NCI-H2196 (cell line): ENCODE results near the gene C3orf22.

Experiments
- DNase-seq: peaks from one replicate; lab custom pipeline; 2025; ENCODE audit not compliant: unreplicated experiment; lab: John Stamatoyannopoulos, UW

The C3orf22 gene

GRCh38 chr3:126528800-126529541 is 29.8 kb downstream of the C3orf22 start:
- DNase-seq = no peak

DNA sequence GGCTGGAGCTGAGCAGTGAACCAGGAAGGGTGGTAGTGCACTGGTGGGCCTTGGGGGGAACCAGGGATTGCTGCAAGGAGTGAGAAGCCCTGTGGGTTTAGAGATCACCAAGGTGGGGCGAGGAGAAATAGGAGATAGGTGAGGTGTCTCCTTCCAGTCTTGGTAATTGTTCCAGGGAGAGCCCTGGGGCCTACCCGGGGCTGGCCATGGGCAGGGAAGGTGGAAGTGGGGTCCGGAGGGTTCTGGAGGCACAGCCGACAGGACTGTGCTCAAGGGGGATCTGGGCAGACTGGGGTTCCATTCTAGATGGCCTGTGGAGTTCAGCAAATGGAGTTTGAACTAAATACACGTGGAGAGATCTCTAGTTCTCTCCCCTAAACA is 30.3 kb downstream of the C3orf22 start:
- DNase-seq = no peak

DNA sequence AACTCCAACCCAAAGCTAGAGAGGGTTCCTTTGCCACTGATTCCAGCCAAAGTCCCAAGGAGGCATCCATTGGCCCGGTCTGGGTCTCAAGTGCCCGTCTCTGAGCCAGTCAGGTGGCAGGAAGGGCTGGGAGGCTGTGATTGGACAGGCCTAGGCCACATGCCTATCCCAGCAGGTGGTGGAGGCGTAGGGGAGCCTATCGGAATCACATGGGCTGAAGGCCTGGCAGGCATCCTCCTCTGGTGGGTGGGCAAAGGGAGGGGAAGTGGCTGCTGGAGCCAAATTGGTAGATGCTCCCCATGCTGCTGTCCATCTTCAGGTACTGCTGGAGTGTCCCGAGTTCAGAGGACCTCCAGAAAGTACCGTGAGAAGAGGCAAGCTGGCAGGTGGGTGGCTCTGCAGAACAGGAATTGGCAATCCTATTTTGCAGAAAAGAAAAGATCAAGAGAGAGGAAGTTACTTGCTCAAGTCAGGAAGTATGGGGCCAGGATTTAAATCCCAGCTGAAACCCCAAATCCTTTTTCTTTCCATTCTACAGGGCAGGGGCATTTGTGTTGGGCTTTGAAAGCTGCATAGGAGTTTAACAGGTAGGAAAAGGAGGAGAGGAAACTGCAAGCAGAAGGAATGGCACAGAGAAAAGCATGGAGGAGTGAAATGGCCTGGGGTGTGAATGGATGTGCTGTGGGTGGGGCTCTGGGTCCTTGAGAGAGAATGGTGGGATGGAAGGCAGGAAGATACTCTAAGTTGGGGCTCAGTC is 31.1 kb downstream of the C3orf22 start:
- DNase-seq = no peak

DNA sequence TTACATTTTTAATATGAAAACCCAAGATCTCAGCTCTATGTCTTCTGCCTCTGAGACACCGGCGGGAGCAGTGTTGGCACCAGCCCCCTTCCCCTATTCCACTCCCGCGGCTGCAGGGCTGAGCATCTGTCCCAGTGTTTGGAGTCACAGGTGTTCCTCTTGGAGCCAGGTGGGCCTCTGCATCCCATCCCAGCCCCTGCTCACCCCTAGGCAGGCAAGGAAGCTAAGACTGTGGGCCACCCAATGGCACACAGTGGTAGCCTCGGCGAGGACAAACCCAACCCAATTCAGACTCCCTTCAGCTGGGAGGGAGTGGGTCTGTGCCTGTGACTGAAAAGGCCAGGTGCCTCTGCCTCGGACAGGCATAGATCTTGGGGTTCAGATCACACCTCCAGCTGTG is 31.7 kb downstream of the C3orf22 start:
- DNase-seq = no peak

DNA sequence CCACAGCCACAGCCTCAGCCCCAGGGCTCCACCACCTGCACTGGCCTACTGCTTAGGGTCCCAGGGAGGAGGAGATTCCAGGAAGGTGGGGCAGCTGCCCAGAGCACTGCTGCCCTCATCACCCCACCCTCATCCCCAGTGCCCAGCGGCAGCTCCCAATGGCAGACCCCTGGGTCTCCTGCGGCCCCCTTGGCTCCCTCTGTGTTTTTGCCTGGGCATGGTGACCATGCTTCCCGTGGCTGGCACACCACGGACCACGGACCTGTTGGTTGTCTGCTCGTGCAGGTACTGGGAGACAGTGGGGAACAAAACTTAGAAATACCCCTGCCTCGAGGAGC is 32.1 kb downstream of the C3orf22 start:
- DNase-seq = no peak

DNA sequence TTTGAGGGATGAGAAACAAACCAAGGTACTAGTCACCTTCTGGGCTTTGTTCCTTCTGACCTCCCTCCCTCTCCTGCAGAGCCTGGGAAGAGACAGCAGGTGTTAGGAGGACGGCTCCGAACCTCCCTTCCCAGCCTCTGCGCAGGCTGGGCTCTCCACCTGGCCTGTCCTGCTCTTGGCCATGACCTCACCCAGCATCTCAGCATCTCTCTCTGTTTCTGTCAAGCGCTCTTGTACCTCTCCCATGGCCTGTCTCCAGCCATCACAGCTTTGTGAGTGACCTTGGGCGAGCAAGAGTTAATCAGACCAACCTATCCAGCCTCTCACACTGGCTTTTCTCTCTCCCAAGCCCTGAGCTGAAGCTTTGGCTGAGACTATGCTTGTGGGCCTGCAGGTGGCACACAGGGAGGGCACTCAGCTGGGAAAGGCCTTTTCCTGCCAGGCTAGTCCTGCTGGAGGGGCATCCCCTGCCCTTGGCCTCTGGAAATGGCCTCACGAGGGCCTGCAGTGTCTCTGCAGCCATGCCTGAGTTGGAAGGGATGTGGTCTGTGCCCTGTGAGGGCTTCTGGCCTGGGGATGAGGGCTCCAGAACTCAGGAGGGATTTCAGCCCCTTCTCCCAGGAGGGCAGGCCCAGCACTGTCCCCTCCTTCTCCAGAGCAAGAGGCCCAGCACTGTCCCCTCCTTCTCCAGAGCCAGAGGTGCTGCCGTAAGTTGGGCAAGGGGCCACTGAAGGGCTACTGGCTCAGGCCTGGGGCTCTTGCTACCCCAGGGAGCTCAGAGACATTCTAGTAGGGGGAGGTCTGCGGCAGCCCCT is 32.7 kb downstream of the C3orf22 start:
- peak; percentile 33 for DNase-seq

DNA sequence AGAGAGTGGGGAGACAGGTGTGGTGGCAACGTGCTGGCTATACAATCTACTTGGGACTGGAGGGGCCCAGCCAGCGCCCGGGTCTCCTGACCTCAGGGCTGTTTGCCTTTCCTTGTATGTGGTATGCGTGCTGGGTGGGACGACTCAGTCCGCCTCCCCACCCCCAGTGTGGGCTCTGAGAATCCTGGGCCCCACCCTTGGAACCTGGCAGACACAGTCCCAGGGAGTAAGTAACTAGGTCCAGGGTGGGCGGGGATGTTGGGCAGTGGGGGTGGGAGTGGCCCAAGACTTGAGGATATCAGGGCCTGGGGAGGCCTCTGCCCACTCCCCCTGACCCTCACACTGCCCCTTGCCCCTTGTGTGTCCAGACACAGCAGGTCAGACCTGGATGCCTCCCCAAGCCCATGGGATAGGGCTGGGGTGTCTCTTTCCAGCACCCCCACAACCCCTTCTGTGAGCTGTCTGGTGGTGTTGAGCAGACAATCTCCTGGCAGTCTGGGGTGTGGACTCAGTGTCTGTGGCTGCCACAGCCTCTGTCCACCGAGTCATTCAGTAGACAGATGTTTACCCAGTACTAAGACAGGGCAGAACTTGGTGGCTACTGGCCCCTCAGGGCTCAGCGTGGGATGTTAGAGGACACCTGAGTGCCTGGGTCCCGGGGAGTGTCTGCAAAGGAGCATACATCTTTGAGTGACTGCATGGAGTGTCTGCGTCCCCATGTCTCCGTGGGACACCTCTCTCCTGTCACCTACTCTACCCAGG is 33.5 kb downstream of the C3orf22 start:
- DNase-seq = no peak

DNA sequence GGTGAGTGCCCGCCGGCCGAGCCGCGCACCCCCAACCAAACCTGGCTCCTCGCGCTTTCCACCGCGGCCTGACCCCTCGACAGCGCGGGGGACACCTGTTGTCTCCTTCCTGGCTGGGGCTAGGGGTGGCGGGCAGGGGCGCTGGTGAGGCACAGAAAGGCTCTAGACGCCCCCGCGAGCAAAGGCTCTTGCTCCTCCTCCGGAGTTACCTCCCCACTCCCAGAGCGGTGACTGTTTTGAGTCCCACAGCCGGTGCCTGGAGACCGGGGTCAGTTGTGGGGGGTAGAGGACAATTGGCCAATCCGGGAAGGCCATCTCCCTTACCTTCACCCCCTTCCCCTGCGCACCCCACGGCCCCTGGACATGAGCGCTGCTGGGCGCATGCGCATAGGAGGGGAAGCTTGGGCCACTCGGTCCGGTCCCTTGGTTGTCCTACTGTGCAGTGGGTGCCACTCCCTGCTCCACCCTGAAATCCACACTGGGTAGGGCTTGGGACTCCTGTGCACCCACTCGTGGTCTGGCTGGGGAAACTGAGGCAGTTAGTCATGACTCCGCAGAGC is 34.2 kb downstream of the C3orf22 start:
- no peak for DNase-seq

- DNase-seq = peak; percentile 79
Measured at GRCh38 chr3:126523745-126524428, 34.8 kb downstream of the C3orf22 start, which contains the start of gene CHST13. Gene CHST13, plus strand, starts transcription at chr3:126524155. Its CDS starts 178 bp downstream, at chr3:126524333.

DNA sequence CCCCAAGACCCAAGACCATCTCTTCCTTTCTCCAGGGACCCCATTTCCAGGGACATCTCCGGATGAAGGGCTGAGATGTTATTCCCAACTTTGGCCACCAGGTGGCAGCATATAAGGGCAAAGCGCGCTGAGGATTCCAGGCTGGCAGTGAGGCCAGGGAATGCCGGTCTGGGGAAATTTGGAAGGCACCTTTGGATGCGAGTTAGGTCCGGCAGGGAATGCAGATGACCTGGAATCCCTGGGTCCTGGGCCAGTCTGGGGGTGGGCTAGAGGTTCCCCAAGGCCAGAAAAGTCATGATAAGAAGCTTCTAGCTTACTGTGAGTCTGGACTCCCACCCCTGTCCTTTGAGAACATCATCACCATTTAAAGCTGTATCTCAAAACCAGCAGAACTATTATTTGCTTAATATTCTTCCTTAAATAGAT is 36.4 kb downstream of the C3orf22 start:
- peak; percentile 82 for DNase-seq

- DNase-seq = no peak
Measured at GRCh38 chr3:126521122-126521891, 37.4 kb downstream of the C3orf22 start.

- DNase-seq = no peak
Measured at GRCh38 chr3:126519506-126520455, 39.0 kb downstream of the C3orf22 start.

- DNase-seq = no peak
Measured at GRCh38 chr3:126518779-126519177, 40.0 kb downstream of the C3orf22 start.

DNA sequence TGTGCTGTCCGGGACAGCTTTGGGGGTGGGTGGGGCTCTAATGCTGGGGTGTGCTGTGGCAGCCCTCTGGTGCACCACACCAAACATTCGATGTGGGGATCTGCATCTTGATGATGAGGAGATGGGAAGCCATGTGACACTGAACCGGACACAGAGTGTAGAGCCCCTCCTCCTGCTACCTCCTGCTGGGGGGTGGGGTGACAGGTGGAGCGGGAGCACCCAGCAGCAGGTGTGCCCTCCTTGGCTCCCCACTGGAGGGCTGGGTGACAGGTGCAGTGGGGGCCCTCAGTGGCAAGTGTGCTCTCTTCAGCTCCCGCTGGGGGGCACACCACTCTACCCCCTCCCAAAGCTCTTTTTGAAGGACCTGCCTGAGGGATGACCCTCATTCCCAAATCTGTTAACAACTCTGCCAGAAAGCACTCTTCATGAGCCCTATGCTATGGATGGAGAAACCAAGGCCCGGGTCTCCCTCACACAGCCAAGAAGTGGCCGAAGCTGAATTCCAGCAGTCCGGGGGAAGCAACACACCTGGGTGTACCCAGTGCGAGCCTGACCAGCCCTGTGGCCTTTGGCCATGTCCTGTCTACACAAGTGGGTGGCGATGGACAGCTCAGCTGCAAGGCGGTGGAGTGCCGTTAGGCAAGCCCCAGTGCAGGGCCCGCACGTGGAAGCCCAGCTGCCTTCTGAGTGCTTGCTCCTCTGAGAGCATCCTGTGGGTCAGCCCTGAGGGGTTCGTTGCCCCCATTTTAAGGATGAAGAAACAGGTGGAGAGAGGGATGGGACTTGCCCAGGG is 40.5 kb downstream of the C3orf22 start:
- no peak for DNase-seq

GRCh38 chr3:126517291-126517951 is 41.3 kb downstream of the C3orf22 start, which contains the start of gene UROC1:
Gene UROC1, minus strand, starts transcription at chr3:126517773. Its CDS starts 54 bp downstream, at chr3:126517719.
- DNase-seq = no peak

GRCh38 chr3:126516936-126517290 is 41.8 kb downstream of the C3orf22 start:
- DNase-seq = no peak
